ENCODE data around the gene KLHDC10. TPM values are rescaled to one million over a fixed set of nuclear protein-coding genes. Genes with fewer than 3 reads are reported as not detected.
"Not testable (repeated sequence)": the region's sequence is repeated elsewhere in the genome, so short reads cannot be mapped to it uniquely, and the experiment has no call there.

The KLHDC10 gene
- total RNA-seq, 1 experiment from 2014 or later: 8.8 TPM

DNA sequence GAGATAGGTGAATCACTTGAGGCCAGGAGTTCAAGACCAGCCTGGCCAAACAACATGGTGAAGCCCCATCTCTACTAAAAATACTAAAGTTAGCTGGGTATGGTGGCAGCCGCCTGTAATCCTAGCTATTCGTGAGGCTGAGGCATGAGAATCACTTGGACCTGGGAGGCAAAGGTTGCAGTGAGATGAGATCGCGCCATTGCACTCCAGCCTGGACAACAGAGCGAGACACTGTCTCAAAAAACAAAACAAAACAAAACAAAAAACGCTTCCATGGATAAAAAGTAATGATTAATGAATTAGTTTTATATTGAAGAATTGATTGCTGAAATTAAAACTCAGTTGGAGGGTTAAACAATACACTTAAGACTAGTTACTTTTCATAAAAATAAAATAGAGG is 32.3 kb downstream of the KLHDC10 start:
- H3K27me3 ChIP-seq: no peaks in the 10 kb centered on the region
- no peak for DNase-seq
- no peak overlapping the region for H3K4me3 ChIP-seq
- H3K9me3 ChIP-seq: no peaks in the 10 kb centered on the region
- H3K36me3 ChIP-seq: no peaks in the 10 kb centered on the region

- H3K4me3 ChIP-seq: no peak overlapping the region
- H3K27me3 ChIP-seq: no peaks in the 10 kb centered on the region
- no peaks in the 10 kb centered on the region for H3K9me3 ChIP-seq
- DNase-seq: no peak
- H3K36me3 ChIP-seq: no peaks in the 10 kb centered on the region
Observed at GRCh38 chr7:130107949-130108674, 37.8 kb downstream of the KLHDC10 start.

DNA sequence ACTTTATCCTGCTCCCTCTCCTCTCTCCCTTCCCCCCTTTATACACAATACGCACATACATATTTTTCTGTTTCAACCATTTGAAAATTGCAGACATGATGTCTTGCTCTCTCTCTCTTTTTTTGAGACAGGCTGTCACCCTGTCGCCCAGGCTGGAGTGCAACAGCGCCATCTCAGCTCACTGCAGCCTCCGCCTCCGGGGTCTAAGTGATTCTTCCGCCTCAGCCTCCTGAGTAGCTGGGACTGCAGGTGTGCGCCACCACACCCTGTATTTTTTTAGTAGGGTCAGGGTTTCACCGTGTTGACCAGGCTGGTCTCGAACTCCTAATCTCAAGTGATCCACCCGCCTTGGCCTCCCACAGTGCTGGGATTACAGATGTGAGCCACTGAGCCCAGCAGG is 38.5 kb downstream of the KLHDC10 start:
- no peak for DNase-seq
- no peak overlapping the region for H3K4me3 ChIP-seq
- no peaks in the 10 kb centered on the region for H3K36me3 ChIP-seq
- H3K9me3 ChIP-seq: no peaks in the 10 kb centered on the region
- no peaks in the 10 kb centered on the region for H3K27me3 ChIP-seq

DNA sequence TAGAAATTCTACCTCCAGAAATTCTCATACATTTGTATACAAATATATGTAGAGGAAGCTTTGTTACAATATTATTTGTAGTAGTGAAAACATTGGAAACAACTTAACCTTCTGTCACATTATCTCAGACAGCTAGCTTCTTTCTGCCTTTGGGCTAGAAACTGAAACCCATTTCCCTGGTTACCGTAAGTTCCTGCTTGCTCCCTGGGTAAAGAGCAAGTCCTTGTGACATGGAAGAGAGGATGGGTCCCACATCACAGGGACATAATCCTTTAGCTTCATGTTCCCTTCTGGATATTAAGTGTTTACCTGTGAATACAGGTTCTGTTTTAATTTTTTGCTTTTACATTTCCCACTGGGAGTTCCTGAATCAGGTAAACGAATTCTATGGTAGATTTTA is 41.8 kb downstream of the KLHDC10 start:
- Histone ChIP-seq H3K4me3 (no peak overlapping the region), H3K36me3 (no peaks in the 10 kb centered on the region; the same call in 1 of the 2 replicates), H3K27me3 (no peaks in the 10 kb centered on the region), H3K9me3 (no peaks in the 10 kb centered on the region)
- no peak for DNase-seq

GRCh38 chr7:130112662-130113425 is 42.5 kb downstream of the KLHDC10 start:
- Histone ChIP-seq H3K9me3 (no peaks in the 10 kb centered on the region), H3K36me3 (no peaks in the 10 kb centered on the region; the same call in 1 of the 2 replicates), H3K27me3 (no peaks in the 10 kb centered on the region), H3K4me3 (no peak overlapping the region)
- DNase-seq: no peak

- not testable (repeated sequence) for H3K9me3 ChIP-seq, DNase-seq, H3K4me3 ChIP-seq, H3K27me3 ChIP-seq, H3K36me3 ChIP-seq
Observed at GRCh38 chr7:130113426-130113805, 43.1 kb downstream of the KLHDC10 start.

DNA sequence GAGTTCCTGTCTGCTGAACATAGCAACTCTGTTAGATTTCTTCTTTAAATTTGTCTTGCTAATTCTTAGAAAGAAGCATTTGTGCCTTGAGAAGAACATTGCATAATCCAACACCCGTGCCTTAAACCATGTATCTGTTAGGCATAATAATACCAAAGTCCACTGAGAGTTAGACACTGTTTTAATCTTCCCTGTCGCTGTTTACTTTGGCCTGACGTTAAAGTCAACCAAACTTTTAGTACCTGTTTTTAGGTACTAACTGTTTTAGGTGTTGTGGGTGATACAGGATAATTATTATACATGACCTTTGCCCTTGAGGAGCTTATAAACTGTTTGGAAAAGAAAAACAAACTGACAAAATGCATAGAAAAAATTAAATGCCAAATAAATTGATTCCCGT is 43.6 kb downstream of the KLHDC10 start:
- Histone ChIP-seq H3K36me3 (no peaks in the 10 kb centered on the region; the same call in 1 of the 2 replicates), H3K9me3 (no peaks in the 10 kb centered on the region), H3K4me3 (no peak overlapping the region), H3K27me3 (no peaks in the 10 kb centered on the region)
- DNase-seq: no peak

DNA sequence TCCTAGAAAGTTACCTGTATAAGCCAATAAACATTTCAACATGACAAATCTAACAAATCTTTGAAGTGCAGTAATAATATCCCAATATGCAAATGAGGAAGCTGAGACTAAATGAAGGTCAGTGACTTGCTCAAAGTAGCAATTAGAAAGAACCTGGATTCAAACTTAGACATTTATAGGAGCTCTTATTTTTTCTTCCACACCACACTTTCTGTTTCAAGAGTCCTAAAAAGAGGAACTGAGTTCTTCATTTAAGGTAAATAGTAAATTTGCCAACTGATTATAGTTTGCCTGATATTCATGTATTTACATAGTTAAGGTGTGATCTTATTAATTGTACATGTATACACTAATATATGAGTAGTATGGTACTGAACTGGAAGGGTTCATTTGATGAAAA is 44.0 kb downstream of the KLHDC10 start:
- H3K4me3 ChIP-seq: no peak overlapping the region
- DNase-seq: no peak
- H3K36me3 ChIP-seq: no peaks in the 10 kb centered on the region; the same call in 1 of the 2 replicates
- H3K9me3 ChIP-seq: no peaks in the 10 kb centered on the region
- H3K27me3 ChIP-seq: no peaks in the 10 kb centered on the region

DNA sequence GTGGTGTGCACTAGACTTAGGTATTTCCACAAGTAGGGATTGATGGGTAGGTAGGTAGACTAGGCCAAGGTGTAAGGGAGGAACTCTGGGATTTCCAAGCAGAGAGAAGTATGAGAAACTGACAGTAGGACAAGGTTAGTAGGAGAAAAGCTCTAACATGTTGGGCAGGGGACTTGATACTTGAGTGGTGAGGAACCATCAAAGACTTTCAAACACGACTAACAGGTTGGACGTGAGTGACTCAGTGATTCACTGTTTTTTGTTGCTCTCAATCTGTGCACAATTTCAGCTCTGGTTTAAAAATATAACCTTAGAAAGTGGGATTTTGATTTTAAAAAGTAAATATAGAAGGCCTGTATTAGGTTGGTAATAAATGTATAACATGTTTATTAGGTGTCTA is 44.4 kb downstream of the KLHDC10 start:
- Histone ChIP-seq H3K4me3 (no peak overlapping the region), H3K9me3 (no peaks in the 10 kb centered on the region), H3K36me3 (no peaks in the 10 kb centered on the region; the same call in 1 of the 2 replicates), H3K27me3 (no peaks in the 10 kb centered on the region)
- DNase-seq: no peak

- Histone ChIP-seq H3K4me3 (no peak overlapping the region), H3K36me3 (no peaks in the 10 kb centered on the region; the same call in none of the 2 replicates), H3K27me3 (no peaks in the 10 kb centered on the region), H3K9me3 (no peaks in the 10 kb centered on the region)
- no peak for DNase-seq
Observed at GRCh38 chr7:130118294-130118693, 48.0 kb downstream of the KLHDC10 start.

DNA sequence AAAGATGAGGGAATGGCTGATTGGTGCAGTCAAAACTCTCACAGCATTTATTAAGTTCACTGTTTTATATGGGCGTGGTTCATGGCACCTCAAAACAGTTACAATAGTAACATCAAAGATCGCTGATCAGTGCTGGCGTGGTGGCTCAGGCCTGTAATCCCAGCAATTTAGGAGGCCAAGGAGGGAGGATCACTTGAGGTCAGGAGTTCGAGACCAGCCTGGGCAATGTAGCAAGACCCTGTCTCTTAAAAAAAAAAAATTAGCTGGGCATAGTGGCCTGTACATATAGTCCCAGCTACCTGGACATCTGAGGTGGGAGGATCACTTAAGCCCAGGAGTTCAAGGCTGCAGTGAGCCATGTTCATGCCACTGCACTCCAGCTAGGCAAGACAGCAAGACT is 48.5 kb downstream of the KLHDC10 start:
- no peak overlapping the region for H3K4me3 ChIP-seq
- no peaks in the 10 kb centered on the region for H3K27me3 ChIP-seq
- no peaks in the 10 kb centered on the region for H3K9me3 ChIP-seq
- H3K36me3 ChIP-seq: peaks cover 3% of the 10 kb centered on the region
- DNase-seq: no peak

GRCh38 chr7:130123501-130123900 is 53.2 kb downstream of the KLHDC10 start:
- no peak for DNase-seq
- H3K36me3 ChIP-seq: peaks cover 23% of the 10 kb centered on the region

DNA sequence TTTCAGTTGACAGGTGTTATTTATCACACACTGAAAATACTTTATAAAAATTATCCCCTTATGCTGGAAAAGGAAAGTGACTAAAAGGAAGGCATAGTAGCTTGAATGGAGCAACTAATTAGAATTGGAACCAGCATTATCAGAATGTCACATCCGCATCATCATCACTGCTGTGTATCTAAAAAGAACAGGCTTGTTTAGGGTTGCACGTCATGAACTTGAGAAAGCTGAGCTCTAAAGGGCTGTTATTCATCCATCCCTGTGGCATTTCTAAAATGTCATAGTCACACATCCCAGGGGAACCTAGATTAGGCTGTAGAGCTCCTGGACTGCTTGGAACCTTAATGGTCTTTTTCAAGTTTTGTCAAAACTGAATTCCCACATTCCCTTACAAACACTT is 54.4 kb downstream of the KLHDC10 start:
- H3K27me3 ChIP-seq: no peaks in the 10 kb centered on the region
- H3K9me3 ChIP-seq: no peaks in the 10 kb centered on the region
- no peak for DNase-seq
- H3K4me3 ChIP-seq: no peak overlapping the region
- H3K36me3 ChIP-seq: peaks cover 30% of the 10 kb centered on the region

More at GRCh38 chr7:130123501-130123900, 53.2 kb downstream of the KLHDC10 start:
- no peaks in the 10 kb centered on the region for H3K9me3 ChIP-seq
- no peaks in the 10 kb centered on the region for H3K27me3 ChIP-seq
- no peak overlapping the region for H3K4me3 ChIP-seq

- DNase-seq, H3K9me3 ChIP-seq, H3K4me3 ChIP-seq, H3K27me3 ChIP-seq: not testable (repeated sequence)
- H3K36me3 ChIP-seq: peaks cover 35% of the 10 kb centered on the region
Observed at GRCh38 chr7:130126840-130127239, 56.5 kb downstream of the KLHDC10 start.

GRCh38 chr7:130127404-130127803 is 57.1 kb downstream of the KLHDC10 start:
- no peaks in the 10 kb centered on the region for H3K27me3 ChIP-seq
- no peak for DNase-seq
- H3K36me3 ChIP-seq: peaks cover 35% of the 10 kb centered on the region
- H3K9me3 ChIP-seq: no peaks in the 10 kb centered on the region
- H3K4me3 ChIP-seq: no peak overlapping the region

GRCh38 chr7:130127821-130128317 is 57.5 kb downstream of the KLHDC10 start:
- Histone ChIP-seq H3K36me3 (peaks cover 35% of the 10 kb centered on the region), H3K4me3 (no peak overlapping the region), H3K27me3 (no peaks in the 10 kb centered on the region), H3K9me3 (no peaks in the 10 kb centered on the region)
- no peak for DNase-seq

DNA sequence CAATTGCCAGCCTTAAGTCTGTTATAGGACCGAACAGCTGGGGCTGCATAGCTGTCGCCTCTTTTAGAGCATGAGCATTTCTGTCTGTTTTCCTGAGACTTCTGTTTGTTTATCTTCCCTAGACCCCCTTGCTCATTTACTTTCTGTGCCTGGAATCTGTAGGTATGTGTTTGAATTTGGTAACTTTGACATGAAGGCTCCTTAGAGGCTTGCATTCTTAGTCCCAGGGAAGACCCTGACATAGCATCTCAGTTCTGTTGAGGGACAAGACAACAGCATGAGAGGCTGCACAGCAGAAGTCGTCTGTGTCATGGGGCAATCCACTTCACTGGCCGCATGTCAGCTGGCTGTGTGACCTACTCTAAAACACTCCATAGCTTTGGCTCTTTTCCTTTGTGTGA is 58.7 kb downstream of the KLHDC10 start:
- no peaks in the 10 kb centered on the region for H3K9me3 ChIP-seq
- DNase-seq: no peak
- H3K36me3 ChIP-seq: peaks cover 33% of the 10 kb centered on the region

More for the DNA sequence above, 58.7 kb downstream of the KLHDC10 start:
- Histone ChIP-seq H3K27me3 (no peaks in the 10 kb centered on the region), H3K4me3 (no peak overlapping the region)

Data from MG63 (cell line).